ENCODE measurements around the gene ADGRE1.
"Not testable (repeated sequence)": the region's sequence is repeated elsewhere in the genome, so short reads cannot be mapped to it uniquely, and the experiment has no call there.

Gene ADGRE1

DNA sequence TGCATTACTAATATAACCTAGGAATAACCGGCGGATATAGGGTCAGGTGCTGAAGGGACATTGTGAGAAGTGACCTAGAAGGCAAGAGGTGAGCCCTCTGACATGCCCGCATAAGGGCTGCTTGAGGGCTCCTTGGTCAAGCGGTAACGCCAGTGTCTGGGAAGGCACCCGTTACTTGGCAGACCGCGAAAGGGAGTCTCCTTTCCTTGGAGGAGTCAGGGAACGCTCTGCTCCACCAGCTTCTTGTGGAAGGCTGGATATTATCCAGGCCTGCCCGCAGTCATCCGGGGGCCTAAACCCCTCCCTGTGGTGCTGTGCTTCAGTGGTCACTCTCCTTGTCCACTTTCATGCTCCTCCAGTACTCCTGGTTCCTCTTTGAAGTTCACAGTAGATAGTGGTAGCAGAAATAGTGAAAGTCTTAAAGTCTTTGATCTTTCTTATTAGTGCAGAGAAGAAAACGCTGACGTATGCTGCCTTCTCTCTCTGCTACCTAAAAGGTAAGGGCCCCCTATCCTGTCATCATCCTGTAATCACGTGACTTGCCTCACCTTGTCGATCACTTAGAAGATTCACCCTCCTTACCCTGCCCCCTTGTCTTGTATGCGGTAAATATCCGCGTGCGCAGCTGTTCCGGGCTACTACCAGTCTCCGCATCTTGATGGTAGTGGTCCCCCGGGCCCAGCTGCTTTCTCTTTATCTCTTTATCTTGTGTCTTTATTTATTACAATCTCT, 18.1 kb upstream of the ADGRE1 start:
- DNase-seq; in situ Hi-C loops (cut with HindIII; ENCODE audit: low pct_ligation_motif_present, low pct_unique_long_range_greater_than_20kb, low sequenced_read_pairs): not testable (repeated sequence)

DNA sequence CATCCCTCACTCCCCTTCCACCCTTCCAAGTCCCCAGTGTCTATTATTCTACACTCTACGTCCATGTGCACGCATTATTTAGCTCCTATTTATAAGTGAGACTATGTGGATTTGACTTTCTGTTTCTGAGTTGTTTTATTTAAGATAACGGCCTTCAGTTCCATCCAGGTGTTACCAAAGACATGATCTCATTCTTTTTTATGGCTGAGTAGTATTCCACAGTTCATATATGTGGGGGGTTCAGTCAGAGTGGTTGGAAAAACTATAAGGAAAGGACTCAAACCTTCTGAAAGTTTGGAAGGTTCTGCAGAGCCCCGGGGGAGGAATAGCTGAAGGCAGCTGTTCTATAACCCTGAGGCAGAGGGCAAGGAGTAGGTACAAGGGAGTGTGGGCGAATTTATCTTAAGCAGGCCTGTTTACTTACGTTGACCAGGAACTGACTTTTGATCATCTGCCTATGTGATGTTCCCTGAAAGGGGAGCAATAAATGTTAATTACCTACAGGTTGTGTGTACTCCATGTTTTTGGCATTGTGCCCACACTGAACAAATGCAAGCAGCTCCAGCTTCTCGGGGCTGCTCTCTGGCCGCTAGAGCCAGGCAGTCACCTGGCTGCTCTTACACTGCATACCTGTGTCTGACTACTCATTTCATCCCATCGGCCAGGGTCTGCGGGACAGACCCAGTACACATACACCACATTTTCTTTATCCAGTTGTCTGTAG, 13.5 kb upstream of the ADGRE1 start:
- in situ Hi-C loops (cut with HindIII; ENCODE audit: low pct_ligation_motif_present, low pct_unique_long_range_greater_than_20kb, low sequenced_read_pairs): no loop called here

DNA sequence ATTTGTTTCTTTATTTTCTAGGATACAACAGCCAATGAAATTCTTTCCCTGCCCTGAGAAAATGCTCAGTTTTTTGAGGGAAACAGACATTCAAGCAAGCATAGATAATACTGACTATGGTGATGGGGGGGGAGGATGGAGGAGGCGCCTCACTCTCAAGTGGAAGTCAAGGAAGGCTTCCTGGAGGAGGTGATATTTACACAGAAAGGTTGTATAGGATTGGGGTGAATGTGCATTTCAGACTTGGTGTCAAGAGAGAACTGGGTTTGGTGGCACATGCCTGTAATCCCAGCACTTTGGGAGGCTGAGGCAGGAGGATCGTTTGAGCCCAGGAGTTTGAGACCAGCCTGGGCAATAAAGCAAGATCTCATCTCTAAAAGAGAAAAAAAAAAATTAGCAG, 12.2 kb upstream of the ADGRE1 start:
- in situ Hi-C loops (cut with HindIII; ENCODE audit: low pct_ligation_motif_present, low pct_unique_long_range_greater_than_20kb, low sequenced_read_pairs): no loop called here

More for the DNA sequence above, 13.5 kb upstream of the ADGRE1 start:
- no peak for DNase-seq

DNA sequence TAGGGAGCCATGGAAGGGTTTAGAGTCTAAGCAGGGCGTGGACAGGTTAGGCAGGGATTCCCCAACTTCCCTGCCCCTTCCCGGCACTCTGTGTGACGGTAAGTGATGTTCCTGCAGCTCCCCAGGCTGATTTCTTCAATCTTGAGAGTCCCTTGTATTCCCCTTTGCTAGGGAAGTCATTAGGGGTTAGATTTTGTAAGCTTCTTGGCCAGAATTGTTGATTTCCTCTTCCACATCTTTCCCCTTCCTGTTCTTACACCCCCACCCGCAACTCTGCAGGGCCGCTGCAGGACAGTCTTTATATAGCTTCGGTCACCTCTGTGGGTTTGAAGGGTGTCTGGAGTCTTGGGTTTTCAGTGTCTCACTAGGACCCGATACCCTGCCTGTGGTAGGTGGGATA, 10.6 kb upstream of the ADGRE1 start:
- in situ Hi-C loops (cut with HindIII; ENCODE audit: low pct_ligation_motif_present, low pct_unique_long_range_greater_than_20kb, low sequenced_read_pairs): no loop called here
- DNase-seq: no peak

More for the DNA sequence above, 12.2 kb upstream of the ADGRE1 start:
- DNase-seq: no peak

DNA sequence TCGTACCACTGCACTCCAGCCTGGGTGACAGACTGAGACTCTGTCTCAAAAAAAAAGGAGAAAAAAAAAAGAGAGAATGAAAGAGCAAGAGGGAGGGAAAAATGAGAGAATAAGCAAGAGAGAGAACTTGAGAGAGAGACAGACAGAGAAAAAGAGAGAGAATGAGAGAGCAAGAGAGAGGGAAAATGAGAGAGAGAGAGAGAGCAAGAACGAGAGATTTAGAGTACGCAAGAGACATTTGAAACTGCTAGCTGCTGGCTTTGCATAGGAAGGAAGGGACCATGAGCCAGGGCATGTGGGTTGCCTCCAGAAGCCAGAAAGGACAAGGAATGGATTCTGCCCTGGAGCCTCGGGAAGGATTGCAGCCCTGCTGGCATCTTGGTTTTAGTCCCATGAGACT, 9.6 kb upstream of the ADGRE1 start:
- in situ Hi-C loops (cut with HindIII; ENCODE audit: low pct_ligation_motif_present, low pct_unique_long_range_greater_than_20kb, low sequenced_read_pairs): no loop called here

DNA sequence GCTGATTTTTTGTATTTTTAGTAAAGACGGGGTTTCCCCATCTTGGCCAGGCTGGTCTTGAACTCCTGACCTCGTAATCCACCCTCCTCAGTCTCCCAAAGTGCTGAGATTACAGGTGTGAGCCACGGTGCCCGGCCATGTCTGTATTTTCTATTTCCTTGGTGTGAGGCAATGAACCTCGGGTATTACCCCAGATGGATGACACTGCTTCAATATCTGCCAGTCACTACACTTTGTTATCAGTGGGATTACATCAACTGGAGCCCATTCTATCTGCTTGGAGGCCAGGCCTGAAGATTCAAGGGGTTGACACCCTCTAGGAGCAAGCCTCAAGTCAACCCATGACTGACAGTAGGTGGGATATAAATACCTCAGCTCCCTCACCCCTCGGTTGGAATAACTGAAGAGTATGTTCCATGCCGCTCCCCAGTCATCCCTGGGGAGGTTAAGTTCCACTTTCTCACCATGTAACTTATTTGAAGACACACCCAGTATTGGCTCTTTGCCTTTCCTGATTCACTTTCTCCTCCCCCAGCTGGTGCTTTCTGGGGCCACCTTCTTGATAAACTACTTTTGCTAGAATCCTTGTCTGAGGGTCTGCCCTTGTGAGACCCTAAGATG, 992 bp upstream of the ADGRE1 start:
- in situ Hi-C loops (cut with HindIII; ENCODE audit: low pct_ligation_motif_present, low pct_unique_long_range_greater_than_20kb, low sequenced_read_pairs): no loop called here
- DNase-seq: no peak

More for the DNA sequence above, 9.6 kb upstream of the ADGRE1 start:
- DNase-seq: no peak

DNA sequence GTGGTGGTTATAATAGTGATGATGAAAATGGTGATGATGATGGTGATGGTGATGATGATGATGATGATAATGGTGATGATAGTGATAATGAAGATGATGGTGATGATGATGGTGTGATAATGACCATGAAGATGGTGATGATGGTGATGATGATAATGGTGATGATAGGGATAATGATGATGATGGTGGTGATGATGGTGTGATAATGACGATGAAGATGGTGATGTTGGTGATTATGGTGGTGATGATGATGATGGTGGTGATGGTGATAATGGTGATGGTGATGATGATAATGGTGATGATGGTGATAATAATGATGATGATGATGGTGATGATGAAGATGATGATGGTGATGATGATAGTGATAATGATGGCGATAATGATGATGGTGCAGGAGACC, 1.6 kb downstream of the ADGRE1 start:
- in situ Hi-C loops (cut with HindIII; ENCODE audit: low pct_ligation_motif_present, low pct_unique_long_range_greater_than_20kb, low sequenced_read_pairs): no loop called here
- DNase-seq: no peak

DNA sequence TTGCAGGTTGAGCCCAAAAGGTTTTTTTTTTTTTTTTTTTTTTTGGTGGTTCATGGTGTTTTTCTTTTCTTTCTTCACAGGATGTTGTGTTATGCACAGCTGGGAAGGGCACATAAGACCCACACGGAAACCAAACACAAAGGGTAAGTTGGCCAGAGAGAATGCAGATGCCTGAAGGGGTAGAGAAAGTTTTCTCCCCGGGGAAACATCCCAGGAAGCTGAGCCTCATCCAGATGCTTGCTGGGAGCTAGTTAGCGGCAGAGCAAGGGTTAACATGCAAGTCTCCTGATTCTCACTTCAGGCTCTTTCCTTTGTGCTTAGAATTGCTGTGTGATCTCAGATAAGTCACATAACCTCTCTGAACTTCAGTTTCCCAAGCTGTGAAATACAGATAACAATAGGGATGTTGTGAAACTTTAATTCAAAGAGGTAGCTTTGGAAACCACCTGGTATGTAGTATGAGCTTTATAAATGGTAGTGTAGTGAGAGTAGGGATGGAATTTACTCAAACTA, 3.1 kb downstream of the ADGRE1 start:
- DNase-seq: no peak
- in situ Hi-C loops (cut with HindIII; ENCODE audit: low pct_ligation_motif_present, low pct_unique_long_range_greater_than_20kb, low sequenced_read_pairs): no loop called here

DNA sequence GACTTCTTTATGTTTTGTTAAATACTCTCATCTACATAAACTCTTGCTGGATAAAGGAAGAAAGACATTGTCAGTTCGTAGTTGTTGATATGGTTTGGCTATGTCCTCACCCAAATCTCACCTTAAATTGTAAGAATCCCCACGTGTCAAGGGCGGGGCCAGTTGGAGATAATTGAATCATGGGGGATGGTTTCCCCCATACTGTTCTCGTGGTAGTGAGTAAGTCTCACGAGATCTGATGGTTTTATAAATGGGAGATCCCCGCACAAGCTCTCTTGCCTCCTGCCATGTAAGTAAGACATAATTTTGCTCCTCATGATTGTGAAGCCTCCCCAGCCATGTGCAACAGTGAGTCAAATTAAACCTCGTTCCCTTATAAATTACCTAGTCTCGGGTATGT, 3.6 kb downstream of the ADGRE1 start:
- no peak for DNase-seq
- in situ Hi-C loops (cut with HindIII; ENCODE audit: low pct_ligation_motif_present, low pct_unique_long_range_greater_than_20kb, low sequenced_read_pairs): no loop called here

DNA sequence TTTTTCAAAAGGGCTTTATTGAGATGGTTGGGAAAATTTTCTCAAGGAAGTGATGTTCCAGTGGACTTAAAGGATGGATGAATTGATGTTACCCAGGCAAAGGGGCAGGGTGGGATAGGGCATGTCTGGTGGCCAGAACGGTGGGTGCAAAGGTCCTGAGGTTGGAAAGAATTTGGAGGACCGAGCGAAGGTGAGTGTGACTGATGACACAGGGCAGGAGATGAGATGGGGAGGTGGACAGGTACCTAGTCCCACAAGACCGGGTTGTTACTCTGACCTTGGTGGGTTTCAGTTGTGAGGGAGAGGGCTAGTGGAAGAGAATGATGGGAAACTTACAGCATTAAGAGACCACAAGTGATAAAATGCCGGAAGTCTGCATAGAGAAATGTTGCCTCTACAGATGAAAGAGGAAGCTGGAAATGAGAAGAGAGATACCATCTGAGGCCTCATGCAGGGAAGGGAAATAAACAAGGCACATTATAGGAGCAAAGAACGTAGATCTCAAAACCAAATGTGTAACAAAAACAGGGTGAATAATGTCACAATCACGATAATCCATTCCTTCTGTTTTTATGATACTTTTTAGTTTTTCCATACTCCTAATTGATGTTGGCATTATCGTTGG, 4.5 kb downstream of the ADGRE1 start:
- in situ Hi-C loops (cut with HindIII; ENCODE audit: low pct_ligation_motif_present, low pct_unique_long_range_greater_than_20kb, low sequenced_read_pairs): no loop called here
- DNase-seq: no peak

DNA sequence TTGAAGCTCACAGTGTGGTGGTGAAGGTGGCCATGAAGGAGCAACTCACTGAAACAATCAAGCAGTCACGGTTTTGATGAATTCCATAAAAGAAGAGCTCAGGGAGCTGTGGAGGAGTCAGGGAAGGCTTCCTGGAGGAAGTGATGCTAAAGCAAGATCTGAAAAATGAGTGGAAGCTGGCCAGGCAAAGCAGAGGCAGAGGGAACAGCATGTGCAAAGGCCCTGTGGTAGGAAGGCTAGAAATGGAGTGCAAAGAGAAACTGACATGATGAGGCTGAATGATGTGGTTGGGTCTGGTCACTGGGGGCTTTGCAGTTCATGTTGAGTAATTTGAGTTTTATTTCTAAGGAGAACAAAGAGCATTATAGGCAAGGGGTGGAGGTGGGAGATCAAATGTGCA, 6.9 kb downstream of the ADGRE1 start:
- in situ Hi-C loops (cut with HindIII; ENCODE audit: low pct_ligation_motif_present, low pct_unique_long_range_greater_than_20kb, low sequenced_read_pairs): no loop called here
- DNase-seq: no peak

DNA sequence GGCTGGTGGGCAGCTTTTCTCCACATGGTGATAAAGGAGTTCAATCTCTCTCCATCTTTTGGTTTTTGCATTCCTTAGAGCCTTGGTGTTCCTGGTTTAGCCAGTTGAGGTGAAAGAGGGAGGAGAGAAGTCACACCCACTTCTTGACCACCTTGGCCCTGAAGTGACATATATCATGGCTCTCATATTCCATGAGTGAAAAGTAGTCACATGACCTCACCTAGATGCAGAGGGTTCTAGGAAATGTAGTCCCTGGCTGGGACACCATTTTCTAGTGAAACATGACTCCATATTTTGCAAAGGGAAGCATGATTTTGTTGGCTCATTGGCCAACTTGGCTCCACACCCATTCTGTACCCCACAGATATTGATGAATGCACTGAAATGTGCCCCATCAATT, 16.1 kb downstream of the ADGRE1 start:
- in situ Hi-C loops (cut with HindIII; ENCODE audit: low pct_ligation_motif_present, low pct_unique_long_range_greater_than_20kb, low sequenced_read_pairs): no loop called here

DNA sequence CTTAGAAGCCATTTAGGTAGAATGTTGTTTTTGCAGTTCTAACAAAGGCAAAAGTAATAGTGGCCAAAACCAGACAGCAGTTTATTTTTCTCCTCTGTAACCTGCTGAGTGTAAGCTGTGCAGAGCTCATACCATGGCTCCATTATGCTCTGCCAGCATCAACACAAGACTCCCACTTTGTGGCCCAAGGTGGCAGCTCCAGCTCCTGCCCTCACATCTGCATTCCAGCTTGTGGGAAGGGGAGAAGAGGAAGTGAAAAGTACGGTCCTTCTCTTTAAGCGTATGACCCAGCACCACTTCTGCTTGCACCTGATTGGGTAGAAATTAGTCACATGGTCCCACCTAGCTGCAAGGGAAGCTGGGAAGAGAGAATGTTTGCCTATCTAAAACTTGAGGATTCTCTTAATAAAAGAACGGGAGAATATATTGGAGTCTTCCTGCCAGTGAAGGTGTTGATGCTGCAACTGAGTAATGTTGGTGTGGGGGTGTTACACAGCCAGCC, 19.2 kb downstream of the ADGRE1 start:
- no peak for DNase-seq
- in situ Hi-C loops (cut with HindIII; ENCODE audit: low pct_ligation_motif_present, low pct_unique_long_range_greater_than_20kb, low sequenced_read_pairs): no loop called here

More for the DNA sequence above, 16.1 kb downstream of the ADGRE1 start:
- no peak for DNase-seq

DNA sequence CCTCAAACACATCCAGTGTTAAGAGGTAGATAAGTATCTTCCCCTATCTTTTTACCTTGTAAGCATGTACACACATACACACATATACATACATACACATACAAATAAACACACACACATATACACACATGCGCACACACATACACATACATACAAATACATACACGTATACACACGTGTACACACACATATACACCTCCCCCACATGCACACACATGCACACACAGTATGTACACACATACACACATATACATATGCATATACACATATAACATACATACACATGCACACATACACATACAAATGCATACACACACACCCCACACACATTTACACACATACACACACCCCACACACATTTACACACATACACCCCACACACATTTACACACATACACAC, 24.1 kb downstream of the ADGRE1 start:
- DNase-seq: no peak
- in situ Hi-C loops (cut with HindIII; ENCODE audit: low pct_ligation_motif_present, low pct_unique_long_range_greater_than_20kb, low sequenced_read_pairs): no loop called here

DNA sequence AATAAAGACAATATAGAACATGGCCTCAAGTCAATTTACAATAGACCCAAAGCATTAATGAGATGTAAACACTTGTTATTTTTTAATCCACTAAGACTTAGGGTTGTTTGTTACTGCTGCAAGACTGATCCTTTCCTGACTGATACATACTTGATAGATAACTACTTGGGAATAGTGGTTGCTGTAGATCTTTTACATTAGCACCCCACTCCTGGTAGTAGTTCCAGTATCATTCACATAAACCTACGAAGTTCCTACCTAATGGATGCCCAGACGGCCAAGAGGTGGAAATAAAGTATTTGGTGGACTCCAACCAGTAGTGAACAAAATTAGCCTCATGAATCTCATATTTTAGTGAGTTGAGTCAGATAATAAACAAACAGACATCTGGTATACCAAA, 26.9 kb downstream of the ADGRE1 start:
- in situ Hi-C loops (cut with HindIII; ENCODE audit: low pct_ligation_motif_present, low pct_unique_long_range_greater_than_20kb, low sequenced_read_pairs): no loop called here
- no peak for DNase-seq

DNA sequence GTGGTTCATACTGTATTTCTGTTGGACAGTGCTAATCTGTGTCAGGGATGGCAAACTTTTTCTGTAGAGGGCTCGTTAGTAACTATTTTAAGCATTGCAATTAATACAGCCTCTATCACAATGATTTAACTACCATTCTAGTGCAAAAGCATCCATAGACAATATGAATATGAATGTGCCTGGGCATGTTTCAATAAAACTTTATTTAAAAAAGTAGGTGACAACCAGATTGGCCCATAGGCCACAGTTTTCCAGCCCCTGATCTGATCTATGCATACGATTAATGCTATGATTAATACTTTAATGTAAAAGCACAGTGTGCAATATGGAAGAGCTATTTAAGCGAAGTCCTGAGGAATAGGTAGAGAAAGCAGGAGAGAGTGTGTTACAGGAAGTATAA, 29.6 kb downstream of the ADGRE1 start:
- in situ Hi-C loops (cut with HindIII; ENCODE audit: low pct_ligation_motif_present, low pct_unique_long_range_greater_than_20kb, low sequenced_read_pairs): no loop called here
- no peak for DNase-seq

DNA sequence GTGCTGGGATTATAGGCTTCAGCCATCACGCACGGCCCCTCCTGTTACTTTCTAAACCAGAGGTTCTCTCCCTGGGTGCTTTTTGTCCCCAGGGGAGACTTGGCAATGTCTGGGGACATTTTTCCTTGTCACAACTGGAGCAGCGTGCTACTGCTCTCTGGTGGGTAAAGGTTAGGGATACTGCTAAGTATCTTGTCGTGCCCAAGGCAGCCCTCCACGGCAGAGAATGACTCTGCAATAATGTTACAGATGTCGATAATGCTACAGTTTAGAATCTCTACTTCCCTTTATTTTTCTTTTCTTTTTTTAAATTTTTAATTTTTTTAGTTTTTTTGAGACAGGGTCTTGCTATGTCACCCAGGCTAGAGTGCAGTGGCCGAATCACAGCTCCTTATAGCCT, 38.0 kb downstream of the ADGRE1 start:
- in situ Hi-C loops (cut with HindIII; ENCODE audit: low pct_ligation_motif_present, low pct_unique_long_range_greater_than_20kb, low sequenced_read_pairs): no loop called here
- DNase-seq: no peak

DNA sequence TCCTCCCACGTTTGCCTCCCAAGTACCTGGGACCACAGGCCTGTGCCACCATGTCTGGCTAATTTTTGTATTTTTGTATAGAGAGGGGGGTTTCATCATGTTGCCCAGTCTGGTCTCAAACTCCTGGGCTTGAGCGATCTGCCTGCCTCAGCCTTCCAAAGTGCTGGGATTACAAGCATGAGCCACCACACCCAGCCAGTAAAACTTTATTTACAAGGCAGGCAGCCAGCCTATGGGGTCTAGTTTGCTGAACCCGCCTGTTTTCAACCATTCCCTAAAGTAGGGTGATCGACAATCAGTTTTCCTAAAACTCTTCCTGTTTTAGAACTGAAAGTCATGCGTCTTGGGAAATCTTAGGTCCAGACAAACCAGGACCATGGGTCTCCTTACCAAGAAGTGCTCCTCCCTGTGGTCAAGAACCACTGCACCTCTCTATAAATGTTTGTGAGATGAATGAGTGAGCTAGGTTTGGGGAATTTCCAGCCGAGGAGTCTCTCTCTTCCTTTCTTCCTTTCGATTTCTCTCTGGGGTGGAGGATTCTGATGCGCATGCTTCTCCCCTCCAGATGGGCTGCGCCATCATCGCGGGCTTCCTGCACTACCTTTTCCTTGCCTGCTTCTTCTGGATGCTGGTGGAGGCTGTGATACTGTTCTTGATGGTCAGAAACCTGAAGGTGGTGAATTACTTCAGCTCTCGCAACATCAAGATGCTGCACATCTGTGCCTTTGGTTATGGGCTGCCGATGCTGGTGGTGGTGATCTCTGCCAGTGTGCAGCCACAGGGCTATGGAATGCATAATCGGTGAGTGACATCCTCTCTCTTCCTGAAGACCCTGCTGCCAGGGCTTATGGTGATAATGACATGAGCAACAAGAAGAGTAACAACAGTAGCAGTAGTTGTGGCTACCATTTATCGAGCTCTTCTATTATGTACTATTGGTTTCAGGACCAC, 38.7 kb downstream of the ADGRE1 start:
- DNase-seq: no peak
- in situ Hi-C loops (cut with HindIII; ENCODE audit: low pct_ligation_motif_present, low pct_unique_long_range_greater_than_20kb, low sequenced_read_pairs): no loop called here

All from ACHN (cell line).